Calu3 (cell line): Measurements from ENCODE around the gene ASB7. TPM values are rescaled to one million over a fixed set of nuclear protein-coding genes. Genes with fewer than 3 reads are reported as not detected.

Source experiments
- Bru-seq: library from RNA; stranded (reverse); fragments of 400-500 nt; gene quantifications from one replicate; lab custom pipeline; 2021; lab: Mats Ljungman, UMichigan
- BruChase-seq, 2 experiments: library from RNA; stranded (reverse); fragments of 400-500 nt; gene quantifications; one replicate each; lab custom pipeline; 2021; lab: Mats Ljungman, UMichigan
- BruUV-seq: library from RNA; stranded (reverse); fragments of 400-500 nt; replicated peaks from 2 replicates; lab custom pipeline; 2021; lab: Mats Ljungman, UMichigan
- CTCF ChIA-PET: fragments of 300-600 bp; sonication (Branson Sonifier 250); formaldehyde crosslinking; loops from one replicate; lab custom pipeline; 2022; ENCODE audit warnings: antibody characterized with exemption; lab: Charles Lee
- DNase-seq: peaks from one replicate; pipeline ENCODE4 v3.0.0; 2022
- H3K27ac Mint-ChIP-seq: one replicate; pipeline ENCODE4 v1.8.0; 2022; ENCODE audit warnings: mixed read lengths; ENCODE audit not compliant: unreplicated experiment
- H3K27me3 Mint-ChIP-seq: one replicate; pipeline ENCODE4 v1.8.0; 2022; ENCODE audit warnings: mixed read lengths; ENCODE audit not compliant: unreplicated experiment
- H3K36me3 Mint-ChIP-seq: one replicate; pipeline ENCODE4 v1.8.0; 2022; ENCODE audit warnings: mild to moderate bottlenecking, moderate library complexity, mixed read lengths; ENCODE audit not compliant: insufficient read depth, unreplicated experiment
- H3K4me1 Mint-ChIP-seq: one replicate; pipeline ENCODE4 v1.8.0; 2022; ENCODE audit warnings: mild to moderate bottlenecking, low read depth, mixed read lengths; ENCODE audit not compliant: unreplicated experiment
- H3K4me3 Mint-ChIP-seq: one replicate; pipeline ENCODE4 v1.8.0; 2022; ENCODE audit warnings: mild to moderate bottlenecking, low read depth, moderate library complexity, mixed read lengths; ENCODE audit not compliant: unreplicated experiment
- H3K9me3 Mint-ChIP-seq: one replicate; pipeline ENCODE4 v1.8.0; 2022; ENCODE audit warnings: low read depth, mixed read lengths; ENCODE audit not compliant: unreplicated experiment
- CTCF ChIP-seq: fragments of 200-600 bp; IDR thresholded peaks from one replicate; pipeline ENCODE4 v1.8.0; 2022; ENCODE audit warnings: antibody characterized with exemption; ENCODE audit not compliant: unreplicated experiment
- intact Hi-C: fragments of 100-400 bp; cut with micrococcal nuclease; formaldehyde crosslinking; loops from one replicate; pipeline ENCODE4 v1.10.0; 2022; ENCODE audit not compliant: unreplicated experiment
- long read RNA-seq: library from polyadenylated mRNA; stranded (forward); transcript quantifications from one replicate; pipeline ENCODE4 v2.0.0, GENCODE V29; 2022
- total RNA-seq: library from RNA; stranded (reverse); gene quantifications from 2 replicates; pipeline ENCODE4 v1.2.3, GENCODE V29; 2022

The ASB7 gene
- total RNA-seq (19.4 and 23.0 TPM in 2 replicates), Bru-seq, nascent RNA (percentile 83 among the genes with signal in this experiment), BruChase-seq, experiment 1, labeled RNA remaining after a 6-hour chase (percentile 62 among the genes with signal in this experiment), BruChase-seq, experiment 2, labeled RNA remaining after a 2-hour chase (percentile 77 among the genes with signal in this experiment)
- long read RNA-seq, full-length matches to known transcripts, result 14 of 21 reads
- long read RNA-seq, partial matches to known transcripts, result 4 of 21 reads
- long read RNA-seq, other reads (novel, unspliced or antisense), result 3 of 21 reads

- peak within 1 kb of the TSS; percentile 93 for H3K27ac Mint-ChIP-seq
- peak; percentile 100 for DNase-seq
- H3K27me3 Mint-ChIP-seq, result no peaks in the 10 kb centered on the region
- no TSS peak for BruUV-seq
- H3K4me1 Mint-ChIP-seq, result peaks cover 39% of the 10 kb centered on the region
- intact Hi-C loops, result no loop called here
- TF ChIP-seq CTCF, result no peak
- H3K9me3 Mint-ChIP-seq, result no peaks in the 10 kb centered on the region
- no peak within 1 kb of the TSS for H3K4me3 Mint-ChIP-seq
- H3K36me3 Mint-ChIP-seq, result peaks cover 15% of the 10 kb centered on the region
- CTCF ChIA-PET, result interaction anchor here (0.7 to 1.4 kb wide), 7 partner anchors 30 to 405 kb away, joined by 3 to 5 read pairs (median 4); no protein-coding TSS in a partner anchor
These were observed at the start of gene ASB7, which contains the start of gene LINS1 for GRCh38 chr15:100602064-100602822. ASB7 (plus strand) TSS chr15:100602589; CDS start chr15:100612217, 9,628 bp downstream. LINS1 (minus strand) TSS chr15:100602184; CDS start chr15:100580842, 21,342 bp downstream.

- Mint-ChIP-seq H3K27me3 (no peaks in the 10 kb centered on the region), H3K27ac (no peak overlapping the region), H3K36me3 (no peaks in the 10 kb centered on the region), H3K4me1 (no peaks in the 10 kb centered on the region), H3K4me3 (no peak overlapping the region), H3K9me3 (peaks cover 7% of the 10 kb centered on the region)
- no TSS peak for BruUV-seq
- no peak for TF ChIP-seq CTCF
- intact Hi-C loops, result no loop called here
- CTCF ChIA-PET, result interaction anchor here (0.7 kb wide), 1 partner anchor 16 kb away, joined by 3 read pairs; no protein-coding TSS in a partner anchor
- no peak for DNase-seq
These were observed 48.9 kb upstream of the ASB7 start for GRCh38 chr15:100553468-100553867.

GRCh38 chr15:100558771-100559254 lies 43.6 kb upstream of the ASB7 start:
- no peaks in the 10 kb centered on the region for H3K36me3 Mint-ChIP-seq
- no peak overlapping the region for H3K4me3 Mint-ChIP-seq
- DNase-seq, result no peak
- no peaks in the 10 kb centered on the region for H3K9me3 Mint-ChIP-seq
- H3K4me1 Mint-ChIP-seq, result no peaks in the 10 kb centered on the region
- no peak for TF ChIP-seq CTCF
- CTCF ChIA-PET, result no interaction called here
- no peak overlapping the region for H3K27ac Mint-ChIP-seq
- BruUV-seq, result no TSS peak
- intact Hi-C loops, result no loop called here
- H3K27me3 Mint-ChIP-seq, result no peaks in the 10 kb centered on the region

- TF ChIP-seq CTCF, result no peak
- intact Hi-C loops, result no loop called here
- no TSS peak for BruUV-seq
- CTCF ChIA-PET, result interaction anchor here (0.9 kb wide), 1 partner anchor 13 kb away, joined by 3 read pairs; no protein-coding TSS in a partner anchor
- Mint-ChIP-seq H3K4me1 (no peaks in the 10 kb centered on the region), H3K4me3 (no peak overlapping the region), H3K9me3 (no peaks in the 10 kb centered on the region), H3K27ac (no peak overlapping the region), H3K36me3 (no peaks in the 10 kb centered on the region), H3K27me3 (no peaks in the 10 kb centered on the region)
- no peak for DNase-seq
These were observed 43.1 kb upstream of the ASB7 start for GRCh38 chr15:100559330-100559729.
